Right cardiac atrium (tissue), 5 donors: Measurements from ENCODE around the gene G6PC2. TPM values are rescaled to one million over a fixed set of nuclear protein-coding genes. Genes with fewer than 3 reads are reported as not detected.
"Not testable (repeated sequence)": the region's sequence is repeated elsewhere in the genome, so short reads cannot be mapped to it uniquely, and the experiment has no call there.

Source experiments
- ATAC-seq, 2 donors: fragments of 200-7000 bp; cut with Tn5 transposase; one replicate each; pipeline versions ENCODE4 v1.8.0 to v1.9.1; 2020; ENCODE audit warnings: moderate library complexity in 2 of 2, mild to moderate bottlenecking in 1 of 2
- DNase-seq, 3 donors: peaks; one replicate each; pipeline ENCODE4 v3.0.0-alpha.2; 2020
- H3K27ac ChIP-seq: one replicate; pipeline ENCODE4 v1.5.1; 2013; ENCODE audit warnings: mild to moderate bottlenecking, low read length, control low read depth, moderate library complexity
- H3K27me3 ChIP-seq: one replicate; pipeline ENCODE4 v1.6.1; 2013; ENCODE audit not compliant: control insufficient read depth, insufficient read depth
- H3K4me1 ChIP-seq: one replicate; pipeline ENCODE4 v1.6.1; 2013; ENCODE audit warnings: low read length; ENCODE audit not compliant: control insufficient read depth, insufficient read depth
- H3K4me3 ChIP-seq: one replicate; pipeline ENCODE4 v1.5.1; 2013; ENCODE audit warnings: low read length, control low read depth
- H3K9me3 ChIP-seq: one replicate; pipeline ENCODE4 v1.6.1; 2013; ENCODE audit warnings: low read length; ENCODE audit not compliant: control insufficient read depth
- WGBS: extraction: QIAGEN DNeasy Blood & Tissue Kit; methylation state at CpG from one replicate; pipeline ENCODE4 v1.1.7; 2013; 5-methylcytosine and 5-hydroxymethylcytosine counted together
- intact Hi-C, 4 donors: fragments of 100-400 bp; cut with DNase I; formaldehyde crosslinking; loops; one replicate each; pipeline versions ENCODE4 v1.11.0 to v1.14.0; 2022 to 2023
- polyA plus RNA-seq: library from polyadenylated mRNA; stranded (reverse); fragments of 200-250 nt; gene quantifications from one replicate; pipeline ENCODE4 v1.2.3, GENCODE V29; 2013
- total RNA-seq, 4 donors: library from RNA; stranded (reverse); fragmentation: NEBNext Ultra II Directional; extraction: Animal tissue kit (Norgen Biotek cat#: 25700); gene quantifications; one replicate each; pipeline ENCODE4 v1.2.1, GENCODE V29; 2021
- donor health status: healthy with polysubstance abuse.
- donor health status: DM: no; HTN: yes; CAD: no.
- donor health status: DM: no; HTN: no; CAD: no.
- donor health status: DM: no; HTN: yes; CAD: no; lungs with severe emphysema.
- donor health status: DM: yes; HTN: yes; CAD: no.

The G6PC2 gene
- total and polyA plus RNA-seq, 5 donors: not detected

DNA sequence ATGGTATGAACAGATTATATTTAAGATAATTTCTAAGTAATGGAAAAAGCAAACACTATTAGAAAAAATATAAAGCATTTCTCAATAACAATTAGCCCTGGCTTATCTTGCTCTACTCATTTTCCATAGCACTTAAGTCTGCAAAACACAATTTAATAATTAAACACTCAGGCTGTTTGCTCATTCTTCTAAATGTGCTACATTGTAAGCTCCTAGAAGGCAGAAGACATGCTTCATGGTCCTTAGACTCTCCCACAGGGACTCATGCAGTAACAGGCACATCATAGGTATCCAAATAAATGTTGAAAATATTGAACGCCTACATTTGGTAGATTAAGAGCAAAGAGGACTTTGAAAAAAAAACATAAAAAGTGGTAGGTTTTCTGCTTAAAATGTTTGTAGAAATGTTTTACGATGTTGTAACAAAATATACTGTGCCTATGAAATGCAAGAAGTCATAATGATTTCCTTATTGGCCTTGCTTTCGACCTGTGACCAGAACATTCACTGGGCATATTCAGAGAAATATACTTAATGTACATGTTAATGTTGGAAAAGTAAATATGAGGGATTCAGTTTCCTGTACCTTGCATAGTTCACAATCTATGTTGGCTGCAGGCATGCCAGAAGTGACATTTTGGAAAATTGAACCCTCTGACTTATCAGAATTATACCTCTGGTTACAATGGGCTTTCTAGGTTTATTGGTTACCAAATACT, 27.2 kb downstream of the G6PC2 start:
- H3K9me3 ChIP-seq: no peaks in the 10 kb centered on the region
- DNase-seq: no peak
- no peak for ATAC-seq
- H3K4me3 ChIP-seq: no peak overlapping the region
- 93% methylated on average over 3 of the region's 3 CpGs for WGBS
- no peaks in the 10 kb centered on the region for H3K27me3 ChIP-seq
- H3K4me1 ChIP-seq: no peaks in the 10 kb centered on the region
- no peak overlapping the region for H3K27ac ChIP-seq
- intact Hi-C loops: no loop called here

DNA sequence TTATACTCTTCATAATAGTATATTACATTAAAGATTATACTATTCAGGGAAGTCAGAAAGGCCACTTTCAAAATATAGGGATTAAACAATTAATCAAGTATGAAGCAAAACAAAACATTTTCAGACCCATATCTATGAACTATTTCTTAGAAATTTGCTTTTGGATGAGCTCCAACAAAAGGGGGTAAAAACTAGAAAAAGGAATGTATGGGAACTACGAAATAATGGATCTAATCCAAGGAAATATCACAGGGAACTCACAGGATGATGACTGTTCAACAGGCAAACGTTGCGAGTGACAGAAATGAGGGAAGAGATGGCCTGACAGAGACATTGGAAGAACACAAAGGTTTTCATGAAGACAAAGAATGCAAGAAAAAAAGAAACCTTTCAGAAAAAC, 27.9 kb downstream of the G6PC2 start:
- Histone ChIP-seq H3K9me3 (no peaks in the 10 kb centered on the region), H3K27ac (no peak overlapping the region), H3K27me3 (no peaks in the 10 kb centered on the region), H3K4me3 (no peak overlapping the region), H3K4me1 (no peaks in the 10 kb centered on the region)
- ATAC-seq (no peak), DNase-seq (no peak)
- intact Hi-C loops: no loop called here
- 50% methylated on average over 3 of the region's 3 CpGs for WGBS

DNA sequence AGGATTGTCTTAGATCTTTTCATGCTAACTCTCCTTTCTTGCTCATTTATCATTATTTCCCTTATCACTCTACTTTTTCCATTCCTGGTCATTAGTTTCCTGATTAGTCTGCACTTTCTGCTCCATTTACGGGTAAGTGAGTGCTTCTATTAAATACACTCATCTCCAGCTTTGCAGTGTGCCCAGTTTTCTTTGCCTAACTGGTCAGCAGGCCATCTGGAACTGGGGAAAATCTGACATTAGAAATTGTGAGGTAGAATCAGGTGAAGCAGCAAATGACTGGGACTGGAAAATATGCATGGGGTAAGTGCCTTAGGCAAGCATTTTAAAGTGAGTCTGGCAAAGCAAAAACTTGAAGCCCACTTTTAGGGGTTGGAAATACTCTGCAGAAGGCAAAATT, 29.2 kb downstream of the G6PC2 start:
- WGBS: 60% methylated on average over 1 of the region's 1 CpG
- no peak for ATAC-seq
- DNase-seq: no peak

DNA sequence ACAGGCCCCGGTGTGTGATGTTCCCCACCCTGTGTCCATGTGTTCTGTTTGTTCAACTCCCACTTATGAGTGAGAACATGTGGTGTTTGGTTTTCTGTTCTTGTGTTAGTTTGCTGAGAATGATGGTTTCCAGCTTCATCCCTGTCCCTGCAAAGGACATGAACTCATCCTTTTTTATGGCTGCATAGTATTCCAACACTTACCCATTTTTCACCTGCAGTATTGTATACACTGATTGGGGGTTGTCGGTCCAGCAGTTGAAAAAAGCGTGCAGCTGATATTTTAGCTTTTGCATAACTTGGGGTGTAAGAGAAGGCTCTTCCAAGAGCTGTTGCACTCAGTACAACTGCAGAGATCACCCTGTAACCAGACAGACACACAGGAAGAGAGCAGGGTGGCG, 31.1 kb downstream of the G6PC2 start:
- ATAC-seq, H3K27me3 ChIP-seq, H3K4me1 ChIP-seq, DNase-seq, H3K9me3 ChIP-seq, H3K27ac ChIP-seq, intact Hi-C loops, H3K4me3 ChIP-seq: not testable (repeated sequence)
- WGBS: 92% methylated on average over 4 of the region's 4 CpGs

More for the DNA sequence above, 29.2 kb downstream of the G6PC2 start:
- intact Hi-C loops: no loop called here
- Histone ChIP-seq H3K27ac (no peak overlapping the region), H3K27me3 (no peaks in the 10 kb centered on the region), H3K9me3 (no peaks in the 10 kb centered on the region), H3K4me1 (no peaks in the 10 kb centered on the region), H3K4me3 (no peak overlapping the region)

DNA sequence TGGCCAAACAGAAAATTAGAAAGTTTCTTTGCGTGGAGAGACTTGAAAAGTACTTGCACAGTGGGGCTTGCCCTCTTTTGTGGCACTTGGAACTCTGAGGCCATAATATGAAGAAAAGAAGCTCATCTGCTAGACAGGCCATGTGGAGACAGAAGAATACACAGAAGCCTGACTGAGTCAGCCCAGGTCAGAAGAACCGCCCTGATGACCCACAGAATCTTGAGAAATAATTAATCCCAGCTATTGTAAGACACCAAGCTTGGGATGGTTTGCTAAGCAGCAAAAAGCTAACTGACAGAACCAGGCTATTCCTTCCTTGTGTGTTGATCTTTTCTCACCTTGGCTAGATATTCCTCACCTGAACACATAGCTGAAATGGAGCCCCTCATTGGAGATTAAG, 33.7 kb downstream of the G6PC2 start:
- intact Hi-C loops: no loop called here
- ATAC-seq: no peak
- no peak overlapping the region for H3K4me3 ChIP-seq
- H3K4me1 ChIP-seq: no peaks in the 10 kb centered on the region
- H3K27me3 ChIP-seq: no peaks in the 10 kb centered on the region
- H3K27ac ChIP-seq: no peak overlapping the region
- DNase-seq: no peak
- 85% methylated on average over 2 of the region's 2 CpGs for WGBS
- no peaks in the 10 kb centered on the region for H3K9me3 ChIP-seq

DNA sequence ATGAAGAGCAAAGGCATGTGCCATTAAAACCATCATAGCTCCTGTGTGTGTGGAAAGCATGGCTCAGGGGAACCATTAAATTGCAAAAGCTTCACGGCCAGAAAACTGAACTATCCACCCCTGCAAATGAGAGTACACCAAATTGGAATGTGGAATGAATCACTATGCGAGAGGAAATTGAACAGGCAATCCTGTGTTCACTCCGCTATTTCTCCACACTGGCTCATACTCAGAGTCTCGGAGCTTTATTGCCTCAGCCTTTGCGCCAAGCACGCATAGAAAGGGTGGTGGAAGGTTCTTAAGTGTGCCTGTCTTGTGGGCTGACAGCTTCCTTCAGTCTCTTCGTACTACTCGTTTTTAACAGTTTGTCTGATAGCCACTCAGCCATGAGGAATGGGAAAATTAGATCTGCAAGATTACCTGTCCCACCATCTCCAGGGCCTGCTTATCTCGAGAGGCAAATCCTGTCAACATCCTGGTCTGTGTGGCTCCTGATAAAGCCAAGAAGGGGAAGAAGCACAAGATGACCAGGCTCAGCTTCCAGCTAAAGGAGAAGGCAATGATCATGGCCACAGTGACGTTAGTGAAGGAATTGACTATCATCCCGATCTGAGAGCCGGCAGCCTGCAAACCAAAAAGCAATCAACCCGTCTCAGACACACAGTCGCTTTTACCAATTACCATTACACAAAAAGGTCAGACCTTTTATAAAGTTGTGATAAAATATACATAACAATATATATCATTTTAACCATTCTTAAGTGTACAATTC, 34.9 kb downstream of the G6PC2 start:
- Histone ChIP-seq H3K9me3 (no peaks in the 10 kb centered on the region), H3K4me1 (no peaks in the 10 kb centered on the region), H3K4me3 (no peak overlapping the region), H3K27ac (no peak overlapping the region), H3K27me3 (no peaks in the 10 kb centered on the region)
- no peak for DNase-seq
- no peak for ATAC-seq
- WGBS: 64% methylated on average over 14 of the region's 14 CpGs
- intact Hi-C loops: no loop called here

DNA sequence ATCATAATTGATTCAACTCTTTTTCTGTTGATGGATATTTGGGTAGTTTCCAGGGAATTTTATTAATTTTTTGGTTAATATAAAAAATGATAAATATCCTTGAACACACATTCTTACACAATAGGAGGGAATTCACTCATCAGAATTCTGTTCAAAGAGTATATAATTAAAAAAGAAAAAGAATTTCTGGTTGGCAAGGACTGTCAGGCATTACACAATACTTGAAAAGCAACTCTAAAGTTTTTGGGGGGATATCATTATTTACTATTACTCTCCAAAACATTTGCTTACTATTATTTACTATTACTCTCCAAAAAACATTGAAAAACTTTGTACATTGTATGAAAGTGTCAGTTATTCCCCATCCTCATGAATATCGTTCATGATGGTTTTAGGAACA, 38.0 kb downstream of the G6PC2 start:
- H3K4me1 ChIP-seq: no peaks in the 10 kb centered on the region
- H3K27me3 ChIP-seq: no peaks in the 10 kb centered on the region
- H3K4me3 ChIP-seq: no peak overlapping the region
- ATAC-seq (no peak), DNase-seq (no peak)
- H3K9me3 ChIP-seq: no peaks in the 10 kb centered on the region
- intact Hi-C loops: no loop called here
- 93% methylated on average over 1 of the region's 1 CpG for WGBS
- H3K27ac ChIP-seq: no peak overlapping the region

DNA sequence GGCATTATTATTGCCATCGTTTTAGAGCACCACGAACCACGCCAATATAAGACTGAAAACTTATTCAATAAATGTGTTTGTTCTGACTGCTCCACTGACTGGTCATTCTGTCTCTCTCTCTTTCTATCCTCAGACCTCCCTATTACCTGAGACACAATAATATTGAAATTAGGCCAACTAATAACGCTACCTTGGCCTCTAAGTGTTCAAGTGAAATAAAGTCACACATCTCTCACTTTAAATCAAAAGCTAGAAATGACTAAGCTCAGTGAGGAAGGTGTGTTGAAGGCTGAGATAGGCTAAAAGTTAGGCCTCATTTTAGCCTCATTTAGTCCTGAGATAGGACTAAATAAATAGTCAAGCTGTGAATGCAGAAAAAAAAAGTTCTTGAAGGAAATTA, 38.8 kb downstream of the G6PC2 start:
- intact Hi-C loops: loop anchor here in 1 of 4 donors (10.0 kb wide), 1 partner anchor 285 kb away; no protein-coding TSS in a partner anchor
- DNase-seq: no peak
- 93% methylated on average over 4 of the region's 4 CpGs for WGBS
- Histone ChIP-seq H3K27ac (no peak overlapping the region), H3K27me3 (no peaks in the 10 kb centered on the region), H3K4me1 (no peaks in the 10 kb centered on the region), H3K4me3 (no peak overlapping the region), H3K9me3 (no peaks in the 10 kb centered on the region)
- no peak for ATAC-seq

DNA sequence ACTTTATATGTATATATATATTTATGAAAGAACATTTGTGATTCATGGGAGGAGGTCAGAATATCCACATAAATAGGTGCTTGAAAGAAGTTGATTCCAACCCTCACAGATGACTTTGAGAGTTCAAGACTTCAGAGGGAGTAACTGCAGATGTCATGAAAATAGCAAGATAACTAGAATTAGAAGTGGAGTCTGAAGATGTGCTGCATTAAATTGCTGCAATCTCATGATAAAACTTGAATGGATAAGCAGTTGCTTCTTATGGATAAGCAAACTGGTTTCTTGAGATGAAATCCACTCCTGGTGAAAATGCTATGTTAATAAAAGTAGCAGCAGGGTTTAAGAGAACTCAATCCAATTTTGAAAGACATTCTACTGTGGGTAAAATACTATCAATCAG, 40.2 kb downstream of the G6PC2 start:
- Histone ChIP-seq H3K9me3 (no peaks in the 10 kb centered on the region), H3K4me1 (no peaks in the 10 kb centered on the region), H3K4me3 (no peak overlapping the region), H3K27ac (no peak overlapping the region), H3K27me3 (no peaks in the 10 kb centered on the region)
- intact Hi-C loops: loop anchor here in 1 of 4 donors (10.0 kb wide), 1 partner anchor 284 kb away; no protein-coding TSS in a partner anchor
- DNase-seq (no peak), ATAC-seq (no peak)

DNA sequence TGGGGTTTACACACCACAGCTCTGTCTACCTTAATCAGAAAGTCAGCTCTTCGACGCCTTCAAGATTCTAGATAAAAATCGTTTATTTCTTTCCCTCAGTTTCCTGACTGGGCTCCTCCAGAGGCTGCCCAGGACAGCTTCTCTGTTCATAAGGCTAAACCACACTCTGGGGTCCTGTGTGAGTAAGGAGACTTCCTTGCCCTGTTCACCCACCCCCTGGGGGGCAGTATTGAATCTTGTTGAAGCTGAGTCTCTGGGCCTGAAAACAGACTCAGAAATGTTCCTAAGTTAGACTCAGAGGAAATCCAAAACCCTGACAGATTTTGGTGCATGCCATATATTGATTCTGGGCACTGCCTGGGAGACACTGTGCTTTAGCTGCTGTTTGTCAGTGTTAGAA, 43.0 kb downstream of the G6PC2 start:
- DNase-seq: no peak
- Histone ChIP-seq H3K27ac (no peak overlapping the region), H3K4me1 (no peaks in the 10 kb centered on the region), H3K27me3 (no peaks in the 10 kb centered on the region), H3K9me3 (no peaks in the 10 kb centered on the region), H3K4me3 (no peak overlapping the region)
- intact Hi-C loops: loop anchor here in 1 of 4 donors (10.0 kb wide), 1 partner anchor 281 kb away; no protein-coding TSS in a partner anchor
- no peak for ATAC-seq
- WGBS: 69% methylated on average over 3 of the region's 3 CpGs

DNA sequence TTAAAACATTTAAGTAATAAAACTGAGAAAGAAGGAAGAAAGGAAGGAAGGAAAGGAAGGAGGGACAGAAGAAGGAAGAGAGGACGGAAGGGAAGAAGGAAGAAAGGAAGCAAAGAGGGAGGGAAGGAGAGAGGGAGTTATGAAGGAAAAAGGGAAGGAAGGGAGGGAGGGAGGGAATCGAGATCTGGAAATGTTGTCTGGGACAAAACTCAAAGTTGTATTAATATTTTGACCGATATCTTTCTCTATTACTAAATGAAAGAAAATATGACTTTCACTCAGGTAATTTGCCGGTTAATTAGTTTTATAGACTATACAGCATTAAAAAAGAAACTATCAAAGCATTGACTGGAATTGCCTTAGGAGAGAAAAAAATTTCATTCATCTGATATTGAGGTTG, 44.4 kb downstream of the G6PC2 start:
- intact Hi-C loops: loop anchor here in 1 of 4 donors (10.0 kb wide), 1 partner anchor 279 kb away; no protein-coding TSS in a partner anchor
- 32% methylated on average over 4 of the region's 4 CpGs for WGBS

More for the DNA sequence above, 44.4 kb downstream of the G6PC2 start:
- ATAC-seq: no peak
- Histone ChIP-seq H3K9me3 (no peaks in the 10 kb centered on the region), H3K27ac (no peak overlapping the region), H3K4me1 (no peaks in the 10 kb centered on the region), H3K4me3 (no peak overlapping the region), H3K27me3 (no peaks in the 10 kb centered on the region)
- DNase-seq: no peak
